Stimulated activated CD4-positive, alpha-beta T cell treated with anti-CD3 and anti-CD28 coated beads, TNF-alpha, amount 100 ng/mL, for 24 hours (primary cell): ENCODE results near the gene ANKRD65.
"Not testable (repeated sequence)": the region's sequence is repeated elsewhere in the genome, so short reads cannot be mapped to it uniquely, and the experiment has no call there.

Experiments
- DNase-seq, 3 experiments: peaks; one replicate each; pipeline ENCODE4 v3.0.0-alpha.2; 2020; ENCODE audit warnings: low read depth in 3 of 3

ANKRD65 gene

DNA sequence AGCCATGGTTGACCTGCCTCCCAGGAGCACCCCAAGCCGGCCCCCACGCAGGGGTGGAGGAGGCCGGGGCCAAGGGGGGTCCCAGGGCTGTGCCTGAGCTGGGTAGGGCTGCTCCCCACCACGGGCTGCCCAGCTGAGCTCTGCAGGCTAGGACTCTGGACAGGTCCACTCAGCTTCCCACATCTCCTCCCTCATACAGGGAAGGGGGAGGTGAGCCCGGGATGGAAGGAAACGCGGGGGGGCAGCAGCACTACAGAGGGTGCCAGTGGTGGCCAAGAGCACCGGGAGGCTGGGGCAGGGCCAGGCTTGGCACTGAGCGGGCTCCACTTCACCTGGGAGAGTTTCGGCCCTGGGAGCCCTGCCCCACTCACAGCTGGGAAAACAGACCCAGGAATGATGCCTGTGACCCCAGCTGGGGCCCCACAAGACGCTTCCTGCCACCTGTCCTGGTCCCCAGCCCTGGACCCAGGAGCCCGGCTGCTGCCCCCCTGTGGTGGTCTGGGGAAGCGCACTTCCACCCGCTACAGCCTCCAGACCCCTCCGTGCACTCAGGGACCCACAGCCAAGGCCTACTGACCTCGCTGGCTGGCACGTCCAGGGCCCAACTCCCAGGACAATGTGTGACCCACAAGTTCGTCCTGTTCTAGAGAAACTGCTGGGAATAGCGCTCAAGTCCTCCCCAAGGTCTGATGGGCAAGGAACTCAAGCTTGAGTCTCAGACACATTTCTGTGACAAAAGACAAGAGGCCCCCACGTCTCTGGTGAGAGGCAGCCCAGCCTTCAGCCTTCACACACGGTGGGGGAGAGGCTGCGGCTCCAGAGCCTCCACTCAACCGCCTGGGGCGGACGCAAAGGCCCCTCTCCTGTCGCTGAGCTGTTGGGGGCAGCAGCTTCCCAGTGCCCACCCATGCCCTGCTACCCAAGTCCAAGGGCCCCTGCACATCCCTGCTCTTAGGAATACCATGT lies 49.0 kb downstream of the ANKRD65 start:
- peak; percentile 60 to 78 (median 61) for DNase-seq

DNA sequence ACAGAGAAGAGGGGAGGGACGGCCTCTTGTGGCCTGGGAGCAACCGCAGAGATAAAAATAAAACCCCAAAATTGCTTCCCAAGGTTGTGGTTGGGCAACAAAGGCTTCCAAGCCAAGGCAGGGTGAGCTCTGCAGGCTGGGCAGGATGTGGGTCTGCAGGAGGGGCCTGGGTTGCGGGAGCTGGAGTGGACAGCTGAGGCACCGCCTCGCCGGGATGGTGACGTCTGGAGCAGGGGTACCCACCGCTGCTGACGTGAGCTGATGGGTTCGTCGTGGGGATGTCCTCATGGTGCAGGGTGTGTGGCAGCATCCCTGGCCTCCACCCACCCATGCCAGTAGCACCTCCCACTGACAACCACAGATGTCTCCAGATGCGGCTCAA lies 49.7 kb downstream of the ANKRD65 start:
- peak in 1 of 3 experiments; percentile 24 for DNase-seq

DNA sequence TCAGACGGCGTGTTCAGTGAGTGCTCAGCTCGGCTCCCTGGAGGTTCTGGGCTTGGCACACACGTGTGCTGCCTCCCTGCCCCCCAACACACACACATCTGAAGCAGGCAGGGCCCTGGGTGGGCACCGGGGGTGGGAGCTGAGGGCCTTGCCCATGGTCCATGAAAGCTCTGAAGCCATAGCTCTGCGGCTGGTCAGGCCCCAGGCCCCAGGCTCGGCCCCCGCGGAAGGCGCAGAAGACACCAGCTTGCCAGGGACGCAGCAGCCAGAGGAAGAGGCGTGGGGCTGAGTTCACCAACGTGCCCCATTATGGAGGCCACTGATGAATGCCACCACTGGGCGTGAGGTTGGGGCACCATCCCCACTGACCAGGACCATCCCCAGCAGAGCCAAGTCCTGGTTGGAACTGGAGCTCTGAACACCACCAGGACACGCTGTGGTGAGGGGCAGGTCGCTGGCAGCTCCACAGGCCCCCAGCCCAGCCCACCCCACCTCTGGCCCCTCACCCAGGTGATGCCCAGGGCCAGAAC lies 50.2 kb downstream of the ANKRD65 start:
- DNase-seq = no peak

GRCh38 chr1:1370094-1370493 lies 51.0 kb downstream of the ANKRD65 start:
- DNase-seq = not testable (repeated sequence)
